Stimulated activated CD8-positive, alpha-beta memory T cell treated with anti-CD3 and anti-CD28 coated beads, Interleukin-12 subunit alpha, Interleukin-12 subunit beta, amount 100 ng/mL, for 24 hours (primary cell): ENCODE measurements around the gene RFTN2.

ENCODE experiments used
- DNase-seq: peaks from one replicate; pipeline ENCODE4 v3.0.0-alpha.2; 2020; ENCODE audit errors: extremely low read depth

The RFTN2 gene

GRCh38 chr2:197548582-197548981 lies 126.8 kb downstream of the RFTN2 start:
- DNase-seq: no peak

- no peak for DNase-seq
Observed at GRCh38 chr2:197547163-197547900, 128.1 kb downstream of the RFTN2 start.

GRCh38 chr2:197543206-197543605 lies 132.2 kb downstream of the RFTN2 start:
- DNase-seq: no peak

- no peak for DNase-seq
Observed at GRCh38 chr2:197539734-197540133, 135.7 kb downstream of the RFTN2 start.

GRCh38 chr2:197538412-197538811 lies 137.0 kb downstream of the RFTN2 start:
- no peak for DNase-seq
